Adipocyte (in vitro differentiated cells): Measurements from ENCODE around the gene SLAMF1.
"Not testable (repeated sequence)": the region's sequence is repeated elsewhere in the genome, so short reads cannot be mapped to it uniquely, and the experiment has no call there.

Source experiments
- DNase-seq: peaks from one replicate; pipeline ENCODE4 v3.0.0-alpha.2; 2015; ENCODE audit warnings: low read depth
- H3K27me3 ChIP-seq: replicated peaks from 2 replicates; pipeline ENCODE4 v1.7.0; 2013; ENCODE audit warnings: mild to moderate bottlenecking, low read length, moderate library complexity; ENCODE audit not compliant: control insufficient read depth, insufficient read depth
- H3K36me3 ChIP-seq: 2 replicates; pipeline ENCODE4 v1.7.0; 2013; ENCODE audit warnings: low read length, mild to moderate bottlenecking, moderate library complexity; ENCODE audit not compliant: control insufficient read depth, insufficient read depth, severe bottlenecking
- H3K4me1 ChIP-seq: 2 replicates; pipeline ENCODE4 v1.7.0; 2013; ENCODE audit warnings: mild to moderate bottlenecking, low read length, moderate library complexity; ENCODE audit not compliant: control insufficient read depth, insufficient read depth
- H3K4me3 ChIP-seq: 2 replicates; pipeline ENCODE4 v1.7.0; 2013; ENCODE audit warnings: mild to moderate bottlenecking, low read length, moderate library complexity
- H3K9ac ChIP-seq: 2 replicates; pipeline ENCODE4 v1.7.0; 2013; ENCODE audit warnings: mild to moderate bottlenecking, low read length, moderate library complexity
- H3K9me3 ChIP-seq: 2 replicates; pipeline ENCODE4 v1.7.0; 2013; ENCODE audit warnings: mild to moderate bottlenecking, low read length, moderate library complexity; ENCODE audit not compliant: control insufficient read depth

SLAMF1 gene

DNA sequence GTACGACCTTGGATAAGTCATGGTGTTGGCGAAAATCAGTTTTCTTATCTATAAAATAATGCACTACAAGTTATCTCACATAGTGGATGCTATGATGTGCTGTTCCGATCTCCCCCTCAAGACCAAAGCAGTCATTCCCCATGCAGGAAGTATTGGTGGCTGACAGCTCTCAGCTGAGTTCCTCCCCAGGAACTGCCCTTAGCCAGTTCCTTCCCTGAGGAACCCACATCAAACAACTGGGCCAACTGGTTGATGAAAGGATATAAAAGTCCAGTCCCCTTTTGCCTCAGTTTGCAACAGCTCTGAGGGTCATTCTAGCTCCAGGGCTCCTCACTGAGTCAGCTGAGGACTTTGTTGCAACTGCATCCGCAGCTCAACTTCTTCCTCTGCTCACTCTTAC is 16.1 kb upstream of the SLAMF1 start:
- Histone ChIP-seq H3K4me3 (no peak overlapping the region), H3K9ac (no peak overlapping the region), H3K27me3 (peaks cover 3% of the 10 kb centered on the region), H3K9me3 (peaks cover 4% of the 10 kb centered on the region), H3K4me1 (peaks cover 10% of the 10 kb centered on the region), H3K36me3 (no peaks in the 10 kb centered on the region)
- no peak for DNase-seq

GRCh38 chr1:160659566-160659965 is 12.7 kb upstream of the SLAMF1 start:
- Histone ChIP-seq H3K27me3 (peaks cover 3% of the 10 kb centered on the region), H3K36me3 (no peaks in the 10 kb centered on the region), H3K4me3 (no peak overlapping the region), H3K4me1 (no peaks in the 10 kb centered on the region), H3K9ac (no peak overlapping the region), H3K9me3 (peaks cover 4% of the 10 kb centered on the region)
- no peak for DNase-seq

- Histone ChIP-seq H3K9ac (no peak overlapping the region), H3K27me3 (peaks cover 3% of the 10 kb centered on the region), H3K4me3 (no peak overlapping the region), H3K36me3 (no peaks in the 10 kb centered on the region), H3K4me1 (no peaks in the 10 kb centered on the region), H3K9me3 (peaks cover 4% of the 10 kb centered on the region)
- DNase-seq, result no peak
These were observed 12.0 kb upstream of the SLAMF1 start for GRCh38 chr1:160658814-160659193.

- no peak for DNase-seq
- Histone ChIP-seq H3K27me3 (peaks cover 3% of the 10 kb centered on the region), H3K9ac (no peak overlapping the region)
These were observed 11.4 kb upstream of the SLAMF1 start for GRCh38 chr1:160658162-160658813.

GRCh38 chr1:160657250-160657781 is 10.5 kb upstream of the SLAMF1 start:
- Histone ChIP-seq H3K4me1 (no peaks in the 10 kb centered on the region), H3K36me3 (no peaks in the 10 kb centered on the region), H3K27me3 (no peaks in the 10 kb centered on the region), H3K9ac (no peak overlapping the region), H3K9me3 (peaks cover 4% of the 10 kb centered on the region), H3K4me3 (no peak overlapping the region)
- no peak for DNase-seq

More at GRCh38 chr1:160658162-160658813, 11.4 kb upstream of the SLAMF1 start:
- no peaks in the 10 kb centered on the region for H3K4me1 ChIP-seq
- no peaks in the 10 kb centered on the region for H3K36me3 ChIP-seq
- H3K9me3 ChIP-seq, result peaks cover 4% of the 10 kb centered on the region
- no peak overlapping the region for H3K4me3 ChIP-seq

- DNase-seq, result no peak
- Histone ChIP-seq H3K9me3 (peaks cover 4% of the 10 kb centered on the region), H3K4me1 (no peaks in the 10 kb centered on the region), H3K9ac (no peak overlapping the region), H3K36me3 (no peaks in the 10 kb centered on the region), H3K4me3 (no peak overlapping the region), H3K27me3 (no peaks in the 10 kb centered on the region)
These were observed 9.9 kb upstream of the SLAMF1 start for GRCh38 chr1:160656737-160657136.

- Histone ChIP-seq H3K9ac (no peak overlapping the region), H3K4me1 (no peaks in the 10 kb centered on the region), H3K27me3 (peaks cover 6% of the 10 kb centered on the region), H3K9me3 (no peaks in the 10 kb centered on the region), H3K4me3 (no peak overlapping the region), H3K36me3 (no peaks in the 10 kb centered on the region)
- no peak for DNase-seq
These were observed 6.8 kb upstream of the SLAMF1 start for GRCh38 chr1:160653620-160654016.

- Histone ChIP-seq H3K9ac (no peak overlapping the region), H3K36me3 (no peaks in the 10 kb centered on the region), H3K4me1 (no peaks in the 10 kb centered on the region), H3K4me3 (no peak overlapping the region), H3K27me3 (peaks cover 6% of the 10 kb centered on the region), H3K9me3 (no peaks in the 10 kb centered on the region)
- DNase-seq, result no peak
These were observed 6.2 kb upstream of the SLAMF1 start for GRCh38 chr1:160652924-160653619.

GRCh38 chr1:160652065-160652641 is 5.3 kb upstream of the SLAMF1 start:
- not testable (repeated sequence) for H3K9me3 ChIP-seq, H3K36me3 ChIP-seq, H3K9ac ChIP-seq, H3K4me1 ChIP-seq, H3K4me3 ChIP-seq, DNase-seq, H3K27me3 ChIP-seq

GRCh38 chr1:160651433-160652064 is 4.7 kb upstream of the SLAMF1 start:
- H3K4me1 ChIP-seq, result no peaks in the 10 kb centered on the region
- peaks cover 6% of the 10 kb centered on the region for H3K27me3 ChIP-seq
- no peaks in the 10 kb centered on the region for H3K9me3 ChIP-seq
- H3K4me3 ChIP-seq, result no peak overlapping the region
- no peak for DNase-seq
- H3K36me3 ChIP-seq, result no peaks in the 10 kb centered on the region
- H3K9ac ChIP-seq, result no peak overlapping the region

DNA sequence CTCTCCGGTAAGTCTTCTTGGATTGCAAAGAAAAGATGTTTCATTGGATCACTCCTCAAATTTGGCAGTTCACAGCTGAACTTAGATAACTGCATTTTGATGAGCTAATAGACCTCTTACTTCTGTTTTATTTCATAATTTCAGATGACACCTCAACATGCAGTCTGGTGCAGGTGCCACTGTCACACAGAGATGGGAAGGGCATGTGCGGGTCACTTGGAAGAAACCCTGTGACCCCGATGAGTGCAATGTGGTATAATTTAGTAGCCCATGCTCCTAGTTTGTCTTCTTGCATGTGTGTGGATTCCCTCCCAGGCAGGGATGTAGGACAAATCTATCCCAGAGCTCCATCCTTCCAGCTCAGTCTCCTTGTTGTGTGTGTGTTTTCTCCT is 481 bp upstream of the SLAMF1 start:
- Histone ChIP-seq H3K9me3 (no peaks in the 10 kb centered on the region), H3K4me3 (no peak overlapping the region), H3K36me3 (no peaks in the 10 kb centered on the region), H3K27me3 (peaks cover 13% of the 10 kb centered on the region), H3K4me1 (no peaks in the 10 kb centered on the region), H3K9ac (no peak overlapping the region)
- DNase-seq, result no peak
